Neural cell (in vitro differentiated cells): Measurements from ENCODE around the gene NELL2. TPM values are rescaled to one million over a fixed set of nuclear protein-coding genes. Genes with fewer than 3 reads are reported as not detected.

ENCODE experiments used
- H2AFZ ChIP-seq: fragments of 200-600, 300-800 bp; sonication (generic), shearing (Covaris generic); 2 replicates; pipeline ENCODE4 v1.6.0; 2014; ENCODE audit warnings: low read depth, mild to moderate bottlenecking, antibody characterized with exemption, low read length, moderate library complexity
- H3F3A ChIP-seq: fragments of 200-600 bp; shearing (Covaris generic); 2 replicates; pipeline ENCODE4 v1.6.1; 2016; ENCODE audit warnings: mild to moderate bottlenecking, moderate library complexity, mixed read lengths, antibody characterized with exemption, low read length; ENCODE audit not compliant: insufficient read depth, poor library complexity, severe bottlenecking
- H3K27ac ChIP-seq: fragments of 200-600, 300-800 bp; sonication (generic), shearing (Covaris generic); 2 replicates; pipeline ENCODE4 v1.5.1; 2014; ENCODE audit warnings: mild to moderate bottlenecking, low read length, moderate library complexity
- H3K27me3 ChIP-seq: fragments of 300-800, 200-600 bp; sonication (generic), shearing (Covaris generic); 2 replicates; pipeline ENCODE4 v1.6.0; 2014; ENCODE audit warnings: mild to moderate bottlenecking, low read depth, low read length, moderate library complexity; ENCODE audit not compliant: insufficient read depth
- H3K36me3 ChIP-seq: fragments of 300-800, 200-600 bp; sonication (generic), shearing (Covaris generic); 2 replicates; pipeline ENCODE4 v1.5.1; 2014; ENCODE audit warnings: mild to moderate bottlenecking, antibody characterized with exemption, low read length, moderate library complexity; ENCODE audit not compliant: insufficient read depth
- H3K4me2 ChIP-seq: fragments of 300-800, 200-600 bp; sonication (generic), shearing (Covaris generic); 2 replicates; pipeline ENCODE4 v1.6.0; 2014; ENCODE audit warnings: mild to moderate bottlenecking, low read length
- H3K4me3 ChIP-seq: fragments of 300-800, 200-600 bp; sonication (generic), shearing (Covaris generic); 2 replicates; pipeline ENCODE4 v1.5.1; 2014; ENCODE audit warnings: mild to moderate bottlenecking, low read length, moderate library complexity
- H3K79me2 ChIP-seq: fragments of 200-600 bp; shearing (Covaris generic); replicated peaks from 2 replicates; pipeline ENCODE4 v1.6.0; 2014; ENCODE audit warnings: mild to moderate bottlenecking, low read length, moderate library complexity; ENCODE audit not compliant: insufficient read depth
- H3K9ac ChIP-seq: fragments of 300-800, 200-600 bp; sonication (generic), shearing (Covaris generic); 2 replicates; pipeline ENCODE4 v1.6.1; 2016; ENCODE audit warnings: mild to moderate bottlenecking, low read length, mixed read lengths
- H3K9me2 ChIP-seq: fragments of 200-600 bp; shearing (Covaris generic); 2 replicates; pipeline ENCODE4 v1.6.1; 2016; ENCODE audit warnings: mild to moderate bottlenecking, low read length, mixed read lengths; ENCODE audit not compliant: insufficient read depth
- H3K9me3 ChIP-seq: fragments of 200-600, 300-800 bp; sonication (generic), shearing (Covaris generic); 2 replicates; pipeline ENCODE4 v1.6.1; 2016; ENCODE audit warnings: mild to moderate bottlenecking, mixed run types, low read length, moderate library complexity, mixed read lengths
- H4K20me1 ChIP-seq: fragments of 200-600 bp; shearing (Covaris generic); 2 replicates; pipeline ENCODE4 v1.6.1; 2016; ENCODE audit warnings: mild to moderate bottlenecking, mixed run types; ENCODE audit not compliant: insufficient read depth
- EP300 ChIP-seq: fragments of 450-650 bp; conservative IDR thresholded peaks from 2 replicates; pipeline ENCODE4 v1.6.1; 2014; ENCODE audit warnings: antibody characterized with exemption, mild to moderate bottlenecking, moderate library complexity; ENCODE audit not compliant: poor library complexity, severe bottlenecking
- EZH2 ChIP-seq: fragments of 200-600, 300-800 bp; shearing (Covaris generic), sonication (generic); IDR thresholded peaks from 2 replicates; pipeline ENCODE4 v1.6.1; 2014; ENCODE audit warnings: antibody characterized with exemption, low read length, borderline replicate concordance, mild to moderate bottlenecking; ENCODE audit not compliant: insufficient read depth, poor library complexity, severe bottlenecking
- MXI1 ChIP-seq: fragments of 450-650 bp; conservative IDR thresholded peaks from 2 replicates; pipeline ENCODE4 v1.6.1; 2014; ENCODE audit warnings: antibody characterized with exemption, mild to moderate bottlenecking; ENCODE audit not compliant: poor library complexity, severe bottlenecking
- POLR2AphosphoS5 ChIP-seq: IDR thresholded peaks from 2 replicates; pipeline ENCODE4 v1.6.1; 2012
- RAD21 ChIP-seq: fragments of 450-650 bp; conservative IDR thresholded peaks from 2 replicates; pipeline ENCODE4 v1.6.1; 2014; ENCODE audit warnings: antibody characterized with exemption, mild to moderate bottlenecking, moderate library complexity
- SMC3 ChIP-seq: fragments of 450-650 bp; conservative IDR thresholded peaks from 2 replicates; pipeline ENCODE4 v1.6.1; 2014; ENCODE audit warnings: antibody characterized with exemption, mild to moderate bottlenecking, moderate library complexity; ENCODE audit not compliant: poor library complexity
- TAF1 ChIP-seq: IDR thresholded peaks from 2 replicates; pipeline ENCODE4 v1.6.1; 2012; ENCODE audit warnings: low read depth
- polyA plus RNA-seq: library from polyadenylated mRNA; depleted of rRNA; stranded (reverse); fragments of >200 nt; gene quantifications from 2 replicates; pipeline ENCODE4 v1.2.3, GENCODE V29; 2014
- TF ChIP-seq, protein P1 (sequence below): IDR thresholded peaks from 2 replicates; pipeline ENCODE4 v1.6.1; 2012; ENCODE audit warnings: borderline replicate concordance
- TF ChIP-seq, protein P2 (sequence below): fragments of 450-650 bp; IDR thresholded peaks from 2 replicates; pipeline ENCODE4 v1.5.1; 2014; ENCODE audit warnings: antibody characterized with exemption, mild to moderate bottlenecking, moderate library complexity; ENCODE audit not compliant: poor library complexity, severe bottlenecking

NELL2 gene
- polyA plus RNA-seq, 1 donor from 2014 or later, result 41.8 TPM

DNA sequence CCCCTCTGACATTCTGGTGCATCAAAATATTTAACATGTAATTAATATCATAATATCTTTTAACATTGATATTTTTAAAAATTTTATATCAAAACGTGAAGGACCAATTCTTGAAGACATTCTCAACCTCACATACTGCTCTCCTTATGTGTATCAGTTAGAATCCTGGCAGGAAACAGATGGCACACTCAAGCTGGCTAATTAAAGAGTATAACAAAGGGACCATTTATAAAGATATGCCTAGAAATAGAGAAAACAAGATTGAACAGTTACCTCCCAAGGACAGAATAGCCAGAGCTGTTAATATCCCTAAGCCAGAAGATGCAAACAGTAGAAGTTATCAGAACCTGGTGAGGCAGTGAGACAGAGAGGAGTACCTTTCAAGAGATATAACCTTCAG lies 368.7 kb downstream of the NELL2 start:
- no peaks in the 10 kb centered on the region for H3K27me3 ChIP-seq
- H3K4me3 ChIP-seq, result no peak overlapping the region

DNA sequence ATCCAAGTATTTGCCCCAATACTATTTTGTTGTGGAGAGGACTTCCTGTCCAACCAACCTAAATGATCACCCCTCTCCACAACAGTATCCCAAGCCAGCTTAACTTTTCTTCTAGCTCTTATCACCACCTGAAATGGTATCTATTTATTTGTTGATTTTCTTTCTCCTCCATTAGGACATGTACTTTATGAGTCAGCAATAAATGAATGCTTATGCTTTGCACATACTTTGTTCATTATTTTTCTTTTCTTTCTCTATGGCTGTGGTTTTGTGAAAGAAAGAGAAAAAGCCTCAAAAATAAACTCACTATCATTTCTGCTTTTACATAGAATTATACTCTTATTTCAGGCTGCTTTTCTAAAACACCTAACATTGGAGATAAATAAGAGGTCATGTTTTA lies 371.3 kb downstream of the NELL2 start:
- Histone ChIP-seq H3K9me3 (no peaks in the 10 kb centered on the region), H3F3A (no peaks in the 10 kb centered on the region), H3K36me3 (no peaks in the 10 kb centered on the region), H3K4me2 (no peak overlapping the region), H3K27ac (no peak overlapping the region), H2AFZ (no peak overlapping the region), H4K20me1 (no peaks in the 10 kb centered on the region), H3K4me3 (no peak overlapping the region), H3K79me2 (no peaks in the 10 kb centered on the region), H3K27me3 (no peaks in the 10 kb centered on the region), H3K9me2 (no peaks in the 10 kb centered on the region), H3K9ac (no peak overlapping the region)
- TF ChIP-seq SMC3 (no peak), POLR2AphosphoS5 (no peak)

More for the DNA sequence above, 368.7 kb downstream of the NELL2 start:
- Histone ChIP-seq H2AFZ (no peak overlapping the region), H3K4me2 (no peak overlapping the region), H3K36me3 (no peaks in the 10 kb centered on the region), H4K20me1 (no peaks in the 10 kb centered on the region), H3K27ac (no peak overlapping the region), H3K9me2 (no peaks in the 10 kb centered on the region), H3F3A (no peaks in the 10 kb centered on the region), H3K79me2 (no peaks in the 10 kb centered on the region), H3K9ac (no peak overlapping the region), H3K9me3 (no peaks in the 10 kb centered on the region)
- no peak for TF ChIP-seq RAD21
- no peak for TF ChIP-seq MXI1
- no peak for TF ChIP-seq EP300
- TF ChIP-seq, protein P1, sequence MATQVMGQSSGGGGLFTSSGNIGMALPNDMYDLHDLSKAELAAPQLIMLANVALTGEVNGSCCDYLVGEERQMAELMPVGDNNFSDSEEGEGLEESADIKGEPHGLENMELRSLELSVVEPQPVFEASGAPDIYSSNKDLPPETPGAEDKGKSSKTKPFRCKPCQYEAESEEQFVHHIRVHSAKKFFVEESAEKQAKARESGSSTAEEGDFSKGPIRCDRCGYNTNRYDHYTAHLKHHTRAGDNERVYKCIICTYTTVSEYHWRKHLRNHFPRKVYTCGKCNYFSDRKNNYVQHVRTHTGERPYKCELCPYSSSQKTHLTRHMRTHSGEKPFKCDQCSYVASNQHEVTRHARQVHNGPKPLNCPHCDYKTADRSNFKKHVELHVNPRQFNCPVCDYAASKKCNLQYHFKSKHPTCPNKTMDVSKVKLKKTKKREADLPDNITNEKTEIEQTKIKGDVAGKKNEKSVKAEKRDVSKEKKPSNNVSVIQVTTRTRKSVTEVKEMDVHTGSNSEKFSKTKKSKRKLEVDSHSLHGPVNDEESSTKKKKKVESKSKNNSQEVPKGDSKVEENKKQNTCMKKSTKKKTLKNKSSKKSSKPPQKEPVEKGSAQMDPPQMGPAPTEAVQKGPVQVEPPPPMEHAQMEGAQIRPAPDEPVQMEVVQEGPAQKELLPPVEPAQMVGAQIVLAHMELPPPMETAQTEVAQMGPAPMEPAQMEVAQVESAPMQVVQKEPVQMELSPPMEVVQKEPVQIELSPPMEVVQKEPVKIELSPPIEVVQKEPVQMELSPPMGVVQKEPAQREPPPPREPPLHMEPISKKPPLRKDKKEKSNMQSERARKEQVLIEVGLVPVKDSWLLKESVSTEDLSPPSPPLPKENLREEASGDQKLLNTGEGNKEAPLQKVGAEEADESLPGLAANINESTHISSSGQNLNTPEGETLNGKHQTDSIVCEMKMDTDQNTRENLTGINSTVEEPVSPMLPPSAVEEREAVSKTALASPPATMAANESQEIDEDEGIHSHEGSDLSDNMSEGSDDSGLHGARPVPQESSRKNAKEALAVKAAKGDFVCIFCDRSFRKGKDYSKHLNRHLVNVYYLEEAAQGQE, result no peak
- no peak for TF ChIP-seq POLR2AphosphoS5
- TF ChIP-seq SMC3, result no peak
- TF ChIP-seq TAF1, result no peak
- TF ChIP-seq, protein P2, sequence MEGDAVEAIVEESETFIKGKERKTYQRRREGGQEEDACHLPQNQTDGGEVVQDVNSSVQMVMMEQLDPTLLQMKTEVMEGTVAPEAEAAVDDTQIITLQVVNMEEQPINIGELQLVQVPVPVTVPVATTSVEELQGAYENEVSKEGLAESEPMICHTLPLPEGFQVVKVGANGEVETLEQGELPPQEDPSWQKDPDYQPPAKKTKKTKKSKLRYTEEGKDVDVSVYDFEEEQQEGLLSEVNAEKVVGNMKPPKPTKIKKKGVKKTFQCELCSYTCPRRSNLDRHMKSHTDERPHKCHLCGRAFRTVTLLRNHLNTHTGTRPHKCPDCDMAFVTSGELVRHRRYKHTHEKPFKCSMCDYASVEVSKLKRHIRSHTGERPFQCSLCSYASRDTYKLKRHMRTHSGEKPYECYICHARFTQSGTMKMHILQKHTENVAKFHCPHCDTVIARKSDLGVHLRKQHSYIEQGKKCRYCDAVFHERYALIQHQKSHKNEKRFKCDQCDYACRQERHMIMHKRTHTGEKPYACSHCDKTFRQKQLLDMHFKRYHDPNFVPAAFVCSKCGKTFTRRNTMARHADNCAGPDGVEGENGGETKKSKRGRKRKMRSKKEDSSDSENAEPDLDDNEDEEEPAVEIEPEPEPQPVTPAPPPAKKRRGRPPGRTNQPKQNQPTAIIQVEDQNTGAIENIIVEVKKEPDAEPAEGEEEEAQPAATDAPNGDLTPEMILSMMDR, result no peak
- TF ChIP-seq EZH2, result no peak

DNA sequence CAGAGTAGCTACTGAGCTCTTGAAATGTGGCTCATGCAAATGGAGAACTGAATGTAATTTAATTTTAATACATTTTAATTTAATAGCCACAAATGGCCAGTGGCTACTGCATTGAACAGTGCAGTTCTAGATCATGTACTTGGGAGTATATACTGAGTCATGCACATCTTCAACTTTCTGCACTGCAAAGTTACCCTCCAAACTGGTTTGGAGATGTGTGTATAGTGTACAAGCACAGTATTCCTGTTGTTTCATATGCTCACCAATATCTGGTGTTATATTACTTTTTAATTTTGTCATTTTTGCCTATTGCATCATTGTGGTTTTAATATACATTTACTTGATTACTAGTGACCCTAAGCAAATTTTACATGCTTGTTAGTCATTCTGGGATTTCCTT lies 372.8 kb downstream of the NELL2 start:
- no peaks in the 10 kb centered on the region for H3K79me2 ChIP-seq
- no peaks in the 10 kb centered on the region for H3K9me3 ChIP-seq
- no peaks in the 10 kb centered on the region for H4K20me1 ChIP-seq
- no peak overlapping the region for H2AFZ ChIP-seq
- H3K9me2 ChIP-seq, result no peaks in the 10 kb centered on the region
- no peaks in the 10 kb centered on the region for H3F3A ChIP-seq
- no peak for TF ChIP-seq RAD21
- no peak for TF ChIP-seq SMC3
- TF ChIP-seq, protein P1, result no peak
- TF ChIP-seq POLR2AphosphoS5, result no peak
- no peak for TF ChIP-seq EP300
- TF ChIP-seq EZH2, result no peak
- TF ChIP-seq TAF1, result no peak
- TF ChIP-seq, protein P2, result no peak
- TF ChIP-seq MXI1, result no peak
- H3K27ac ChIP-seq, result no peak overlapping the region
- no peaks in the 10 kb centered on the region for H3K36me3 ChIP-seq
- H3K4me3 ChIP-seq, result no peak overlapping the region
- H3K9ac ChIP-seq, result no peak overlapping the region
- H3K27me3 ChIP-seq, result no peaks in the 10 kb centered on the region
- no peak overlapping the region for H3K4me2 ChIP-seq
